GM18508 (cell line): ENCODE results near the gene RPAP3.

Source experiments
- ATAC-seq: cut with Tn5 transposase; IDR thresholded peaks from one replicate; pipeline ENCODE4 v1.9.1; 2021; ENCODE audit warnings: moderate number of reproducible peaks; ENCODE audit not compliant: insufficient read depth, unreplicated experiment

RPAP3 gene

DNA sequence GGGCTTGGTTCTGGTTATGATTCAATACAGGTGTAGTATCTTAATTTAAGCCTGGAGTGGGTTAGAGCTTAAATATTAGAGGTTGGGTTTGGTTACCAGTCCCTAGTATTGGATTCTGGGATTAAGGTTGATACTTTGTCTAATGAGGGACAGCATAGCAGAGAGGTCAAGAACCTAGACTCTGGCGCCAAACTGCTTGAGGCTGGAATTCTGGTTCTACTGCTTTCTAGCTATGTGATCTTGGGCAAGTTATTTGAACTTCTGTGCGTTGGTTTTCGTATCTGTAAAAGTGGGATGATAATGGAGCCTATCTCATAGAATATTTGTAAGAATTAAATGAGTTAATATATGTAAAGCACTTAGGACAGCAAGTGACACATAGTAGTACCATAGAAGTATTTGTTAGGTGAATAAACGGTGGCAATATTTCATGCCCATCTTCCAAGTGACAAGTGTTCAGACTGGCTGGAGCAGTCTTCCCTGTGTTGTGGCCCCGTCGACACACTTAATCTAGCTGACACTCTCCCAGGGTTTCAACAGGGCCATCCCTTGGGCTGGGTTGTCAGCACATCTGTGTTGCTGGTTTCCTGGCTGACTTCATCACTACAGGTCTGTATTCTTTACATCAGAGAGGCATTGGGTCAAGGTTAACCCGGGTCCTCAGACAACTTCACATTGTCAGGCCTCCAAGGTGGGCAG is 16.5 kb upstream of the RPAP3 start:
- ATAC-seq = no peak

- ATAC-seq = no peak
Observed at GRCh38 chr12:47721431-47721973, 15.7 kb upstream of the RPAP3 start.

DNA sequence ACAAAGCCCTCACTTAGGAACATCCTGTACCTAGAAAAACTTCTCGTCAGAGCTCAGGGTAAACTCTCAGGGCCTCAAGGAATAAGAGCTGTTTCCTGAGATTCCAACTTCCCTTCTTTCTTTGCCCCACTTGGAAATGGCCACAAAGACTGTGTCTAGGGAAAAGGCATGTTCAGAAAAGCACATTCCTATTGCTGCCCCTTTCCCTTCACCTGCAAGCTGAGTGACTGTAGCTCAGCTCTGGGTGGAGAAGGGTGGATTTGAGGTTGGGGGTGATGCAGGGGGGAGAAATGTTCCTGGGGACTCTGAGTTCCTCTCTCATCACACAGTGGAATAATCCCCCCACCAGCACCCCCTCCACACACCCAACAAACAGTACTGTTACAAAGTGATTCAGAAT is 12.7 kb upstream of the RPAP3 start:
- no peak for ATAC-seq

DNA sequence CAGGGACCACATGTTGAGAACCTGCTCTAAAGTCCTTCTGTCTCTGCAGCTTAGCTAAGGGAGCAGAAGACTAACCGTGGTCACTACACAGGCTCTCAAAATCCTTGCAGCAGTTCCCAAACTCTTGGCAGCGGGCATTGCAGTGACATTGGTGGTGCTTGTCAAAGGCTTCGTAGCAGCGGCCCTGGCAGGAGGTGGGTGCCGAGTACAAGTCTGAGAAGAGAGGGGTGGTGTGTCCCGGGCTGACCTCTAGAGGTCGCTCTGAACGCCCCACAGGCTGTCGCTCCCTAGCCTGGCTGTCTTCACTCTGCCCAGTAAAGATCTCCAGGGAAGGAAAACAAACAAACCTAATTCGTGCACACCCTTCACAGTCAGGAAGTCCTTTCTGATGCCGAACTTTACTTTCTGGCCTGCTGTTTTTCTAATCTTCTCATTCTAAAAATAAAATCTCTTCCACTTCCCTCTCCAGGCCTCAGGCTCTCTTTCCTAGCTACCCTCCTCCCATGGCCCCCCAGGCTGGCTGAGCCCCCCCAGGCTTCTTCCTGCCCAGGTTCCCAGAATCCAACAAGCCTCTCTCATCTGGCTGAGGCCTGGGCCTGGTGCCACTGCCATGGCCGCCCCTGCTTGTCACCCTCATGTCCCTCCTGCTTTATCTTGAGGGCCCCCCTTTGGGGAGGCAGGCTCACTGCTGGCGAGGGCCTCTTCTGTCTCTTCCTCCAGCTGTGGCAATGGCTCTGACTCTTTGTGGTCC is 11.8 kb upstream of the RPAP3 start:
- no peak for ATAC-seq

DNA sequence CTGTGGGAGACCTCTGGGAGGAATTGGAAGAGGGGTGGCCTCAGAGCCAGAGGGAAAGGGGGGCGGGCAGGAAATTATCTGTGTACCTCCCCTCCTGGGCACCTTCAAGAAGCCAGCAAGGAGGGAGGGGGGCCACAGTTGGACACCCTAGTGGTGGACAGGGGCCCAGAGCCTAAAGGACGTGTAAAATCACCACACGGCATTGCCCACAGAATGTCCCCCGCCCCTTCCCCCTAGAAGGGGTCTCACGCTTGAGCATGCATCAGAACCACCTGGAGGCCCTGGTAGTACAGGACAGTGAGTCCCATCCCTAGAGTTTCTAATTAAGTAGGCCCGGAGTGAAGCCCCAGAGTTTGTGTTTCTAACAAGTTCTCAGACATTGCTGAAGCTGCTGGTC is 11.2 kb upstream of the RPAP3 start:
- ATAC-seq = no peak

- ATAC-seq = no peak
Observed at GRCh38 chr12:47715877-47716548, 10.2 kb upstream of the RPAP3 start.

- ATAC-seq = no peak
Observed at GRCh38 chr12:47715393-47715876, 9.6 kb upstream of the RPAP3 start.

DNA sequence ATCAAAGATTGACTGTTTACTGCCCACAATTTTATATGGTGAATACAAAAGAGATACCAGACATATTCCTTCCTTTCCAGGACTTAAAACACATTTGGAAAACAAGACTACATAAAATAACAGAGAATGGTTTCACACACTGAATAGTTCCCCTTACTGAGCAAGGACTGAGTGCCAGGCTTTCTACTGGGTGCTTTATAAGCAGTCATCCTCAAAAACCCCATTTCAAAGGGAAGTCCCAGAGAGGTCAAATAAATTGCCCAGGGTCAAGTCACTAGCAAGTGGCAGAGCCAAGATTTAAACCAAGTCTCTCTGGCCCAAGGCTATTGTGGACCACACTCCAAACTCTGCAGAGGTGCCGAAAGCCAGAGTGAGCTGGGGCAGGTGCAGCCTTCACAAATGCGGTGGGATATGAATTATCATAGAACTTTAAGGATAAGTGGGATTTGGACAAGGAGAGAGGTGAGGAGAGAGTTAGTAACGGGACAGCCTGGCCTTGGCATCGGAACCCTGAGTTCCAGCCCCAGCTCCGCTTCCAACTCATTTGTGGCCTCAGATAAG is 9.1 kb upstream of the RPAP3 start:
- ATAC-seq = no peak

DNA sequence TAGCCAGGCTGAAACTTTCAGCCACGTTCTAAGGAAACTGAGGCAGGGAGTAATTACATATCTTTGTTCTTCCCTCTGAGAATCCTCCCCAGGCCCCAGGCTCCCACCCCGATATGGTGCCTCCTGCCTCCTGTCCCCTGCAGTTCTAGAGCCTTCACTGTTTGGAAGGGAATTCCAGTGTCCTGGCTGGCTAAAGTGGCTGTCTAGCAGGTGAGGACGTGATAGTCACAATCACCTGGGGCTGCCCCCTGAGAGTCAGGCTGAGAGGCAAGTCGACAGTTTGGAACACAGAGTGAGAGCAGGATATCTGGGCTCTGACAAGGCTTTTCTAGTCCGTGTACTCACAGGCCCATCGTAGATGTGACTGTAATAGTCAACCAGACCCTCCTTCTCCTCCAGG is 6.3 kb upstream of the RPAP3 start:
- no peak for ATAC-seq

- no peak for ATAC-seq
Observed at GRCh38 chr12:47711448-47711847, 5.6 kb upstream of the RPAP3 start.

- ATAC-seq = no peak
Observed at GRCh38 chr12:47710278-47710677, 4.4 kb upstream of the RPAP3 start.

DNA sequence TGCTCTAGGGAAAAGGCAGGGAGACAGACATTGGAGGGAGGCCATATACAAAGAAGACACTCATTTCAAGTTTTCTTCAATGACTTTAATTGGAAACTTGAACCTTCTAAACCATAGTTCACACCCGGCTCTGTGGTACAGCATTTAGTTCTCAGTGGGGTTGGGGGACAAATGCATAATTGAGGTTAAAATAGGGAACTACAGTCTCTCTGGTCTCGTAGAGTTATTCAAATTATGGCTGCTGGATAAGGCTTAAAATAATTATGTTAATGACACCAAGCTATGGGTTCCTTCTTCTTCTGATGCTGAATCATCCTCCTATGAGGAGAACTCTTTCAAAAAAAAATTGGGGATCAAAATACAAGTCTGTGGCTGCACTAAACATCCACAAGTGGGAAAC is 3.8 kb upstream of the RPAP3 start:
- no peak for ATAC-seq

DNA sequence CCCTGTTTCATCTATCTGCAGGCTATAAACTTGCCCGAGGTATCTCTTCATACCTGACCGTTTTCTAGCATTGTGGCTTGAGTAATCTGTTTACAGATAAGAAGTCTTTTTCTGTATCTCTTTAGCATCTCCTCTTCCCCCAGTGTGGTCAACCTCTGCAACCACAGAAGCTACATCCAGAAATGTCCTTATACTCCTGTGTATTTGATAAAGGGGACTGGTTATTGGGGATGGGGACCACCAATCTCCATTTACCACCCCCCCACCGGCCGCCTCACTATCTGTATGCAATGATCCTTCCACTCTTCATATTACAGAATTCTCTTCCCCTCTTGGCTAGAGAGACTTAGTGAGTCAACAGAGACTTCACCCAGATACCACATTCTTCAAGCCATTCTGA is 3.4 kb upstream of the RPAP3 start:
- no peak for ATAC-seq

DNA sequence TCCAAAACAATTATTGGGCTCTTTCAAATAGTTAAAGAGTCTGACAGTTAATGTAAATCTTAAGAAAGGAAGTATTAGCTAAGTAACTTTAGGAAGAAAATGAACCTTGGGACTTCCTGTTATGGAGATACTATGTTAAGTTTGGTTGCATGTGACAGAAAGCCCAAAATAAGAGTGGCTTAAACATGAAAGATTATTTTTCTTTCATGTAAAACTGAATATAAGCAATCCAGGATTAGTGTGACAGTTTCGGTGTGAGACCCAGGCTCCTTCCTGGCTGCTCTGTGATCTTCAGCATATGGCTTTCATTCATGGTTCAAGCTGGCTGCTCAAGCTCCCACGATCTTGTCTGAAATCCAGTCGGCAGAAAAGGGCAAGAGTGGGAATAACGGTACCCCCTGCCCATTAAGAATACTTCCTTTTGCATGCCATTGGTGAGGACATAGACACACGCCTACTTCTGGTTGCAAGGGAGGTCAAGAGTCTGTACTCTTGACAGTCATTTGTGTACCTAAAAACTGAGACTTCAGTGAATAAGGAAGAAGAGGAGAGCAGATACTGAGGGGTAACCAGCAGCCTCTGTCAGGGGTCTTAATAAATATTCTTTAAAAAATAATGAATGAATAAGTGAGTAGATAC is 2.2 kb upstream of the RPAP3 start:
- no peak for ATAC-seq

DNA sequence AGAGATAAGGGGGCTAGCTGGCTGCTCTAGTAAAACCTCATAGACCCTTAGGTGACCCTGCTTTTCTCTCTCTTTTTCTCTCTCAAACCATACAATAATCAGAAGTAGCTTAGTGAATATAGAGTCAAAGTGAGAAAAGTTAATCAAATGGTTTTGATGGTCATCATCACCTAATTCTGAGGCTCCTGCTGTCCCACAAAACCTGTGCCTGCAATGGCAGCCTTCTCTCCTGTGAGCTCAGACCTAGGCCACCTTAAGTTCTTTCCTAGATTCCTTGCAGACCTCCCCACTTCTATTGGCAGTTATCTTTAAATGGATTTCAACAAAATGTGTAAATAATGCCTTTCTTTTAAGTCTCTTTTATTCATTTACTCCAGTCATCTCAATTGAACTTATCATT is 1.5 kb upstream of the RPAP3 start:
- no peak for ATAC-seq

DNA sequence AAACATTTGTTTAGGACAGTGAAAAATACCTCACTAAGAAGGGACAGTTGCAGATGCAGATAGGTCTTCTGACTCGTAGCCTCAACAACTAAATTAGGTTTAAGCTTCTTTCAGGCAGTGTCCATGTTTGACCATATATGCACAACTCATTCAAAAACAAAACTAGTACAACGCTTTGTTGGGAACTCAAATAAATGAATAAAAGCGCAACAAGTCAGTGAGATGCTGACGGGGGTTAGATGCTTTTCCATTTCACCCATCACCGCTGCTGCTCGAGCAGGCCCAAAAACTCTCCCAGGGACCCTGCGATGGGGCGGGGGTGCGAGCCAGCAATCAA is 633 bp downstream of the RPAP3 start:
- no peak for ATAC-seq

DNA sequence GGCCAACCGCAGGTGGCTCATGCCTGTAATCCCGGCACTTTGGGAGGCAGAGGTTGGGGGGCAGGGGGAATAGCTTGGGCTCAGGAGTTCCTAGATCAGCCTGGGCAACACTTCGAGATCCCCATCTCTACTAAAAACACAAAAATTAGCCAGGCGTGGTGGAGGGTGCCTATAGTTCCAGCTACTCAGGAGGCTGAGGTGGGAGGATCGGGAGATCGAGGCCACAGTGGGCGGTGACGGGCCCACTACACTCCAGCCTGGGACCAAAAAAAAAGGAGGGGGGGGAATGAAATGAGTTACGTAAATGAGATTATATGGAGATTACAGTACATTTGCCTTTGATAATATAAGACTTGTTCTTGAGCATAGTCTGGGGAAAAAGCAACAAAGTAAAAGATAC is 1.1 kb downstream of the RPAP3 start:
- ATAC-seq = no peak

- ATAC-seq = no peak
Observed at GRCh38 chr12:47700263-47700662, 5.6 kb downstream of the RPAP3 start.

DNA sequence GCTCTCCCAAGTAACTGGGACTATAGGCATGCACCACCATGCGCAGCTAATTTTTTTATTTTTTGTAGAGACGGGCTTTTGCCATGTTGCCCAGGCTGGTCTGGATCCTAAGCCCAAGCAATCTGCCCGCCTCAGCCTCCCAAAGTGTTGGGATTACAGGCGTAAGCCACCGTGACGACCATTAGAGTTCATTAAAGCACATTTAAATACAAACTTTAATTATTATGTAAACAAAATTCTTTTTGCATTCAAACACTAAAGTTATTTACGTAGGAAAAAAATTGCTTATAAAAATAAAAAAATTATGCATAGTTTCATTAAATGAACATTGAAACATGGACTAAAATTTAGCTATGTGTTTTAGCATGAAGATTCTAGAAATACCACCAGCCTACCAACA is 7.2 kb downstream of the RPAP3 start:
- ATAC-seq = no peak

- no peak for ATAC-seq
Observed at GRCh38 chr12:47698055-47698454, 7.8 kb downstream of the RPAP3 start.
